Measurements from ENCODE around the gene RHOBTB3.

RHOBTB3 gene

DNA sequence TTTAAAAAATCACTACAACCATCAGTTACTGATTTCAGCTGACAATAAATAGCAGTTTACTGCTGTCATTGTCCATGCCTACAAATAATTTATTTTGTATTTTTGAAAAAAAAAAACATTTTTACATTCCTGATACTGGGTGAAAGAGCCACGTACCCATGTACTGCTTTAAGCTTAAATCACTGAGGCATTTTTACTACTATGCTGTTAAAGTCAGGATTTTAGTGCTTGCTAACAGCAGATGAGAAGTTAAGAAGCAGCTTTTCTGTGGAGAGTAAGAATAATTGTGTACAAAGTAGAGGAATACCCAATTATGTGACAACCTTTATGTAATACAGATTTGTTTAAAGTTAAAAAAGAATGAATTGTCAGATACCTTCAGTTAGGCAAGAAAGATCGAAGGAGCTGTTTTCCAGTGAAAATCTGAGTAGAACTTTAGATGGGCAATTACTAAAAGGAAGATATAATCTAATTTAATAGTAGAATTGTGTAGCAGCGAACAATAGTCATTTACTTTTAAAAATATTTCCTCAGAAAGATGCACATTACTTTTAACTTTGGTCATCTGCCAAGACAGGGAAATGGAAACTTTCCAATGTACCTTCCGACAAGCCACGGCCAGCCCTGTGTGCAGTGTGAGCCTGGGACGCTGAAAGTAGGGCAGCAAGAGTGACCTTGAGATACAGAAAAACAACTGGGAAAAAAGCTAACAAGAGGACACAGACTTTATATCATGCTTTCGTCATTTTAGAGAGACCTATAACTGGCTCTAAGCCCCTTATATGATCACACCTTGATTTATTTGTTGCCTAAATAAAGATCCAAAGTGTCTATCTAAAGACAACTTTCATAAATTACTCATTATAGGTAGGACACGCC, 39.9 kb downstream of the RHOBTB3 start:
- no peak for DNase-seq

DNA sequence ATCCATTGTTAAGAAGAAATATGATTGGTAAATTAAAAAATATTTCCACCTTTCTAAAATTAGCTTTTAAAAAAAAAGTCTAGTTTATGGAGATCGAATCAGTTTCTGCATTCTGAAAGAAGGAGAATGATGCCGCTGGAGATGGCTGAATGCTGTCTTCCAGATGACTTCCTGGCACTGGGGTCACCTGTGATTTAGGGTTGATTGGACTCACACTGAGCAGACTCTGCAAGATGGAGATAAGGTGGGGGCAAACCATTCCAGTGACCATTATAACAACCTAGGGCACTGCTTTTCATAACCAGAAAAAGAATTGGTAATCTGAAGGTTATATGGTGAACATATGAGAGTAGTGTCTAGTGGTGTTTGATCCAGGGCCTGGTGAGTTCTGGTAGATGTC, 40.8 kb downstream of the RHOBTB3 start:
- no peak for DNase-seq

DNA sequence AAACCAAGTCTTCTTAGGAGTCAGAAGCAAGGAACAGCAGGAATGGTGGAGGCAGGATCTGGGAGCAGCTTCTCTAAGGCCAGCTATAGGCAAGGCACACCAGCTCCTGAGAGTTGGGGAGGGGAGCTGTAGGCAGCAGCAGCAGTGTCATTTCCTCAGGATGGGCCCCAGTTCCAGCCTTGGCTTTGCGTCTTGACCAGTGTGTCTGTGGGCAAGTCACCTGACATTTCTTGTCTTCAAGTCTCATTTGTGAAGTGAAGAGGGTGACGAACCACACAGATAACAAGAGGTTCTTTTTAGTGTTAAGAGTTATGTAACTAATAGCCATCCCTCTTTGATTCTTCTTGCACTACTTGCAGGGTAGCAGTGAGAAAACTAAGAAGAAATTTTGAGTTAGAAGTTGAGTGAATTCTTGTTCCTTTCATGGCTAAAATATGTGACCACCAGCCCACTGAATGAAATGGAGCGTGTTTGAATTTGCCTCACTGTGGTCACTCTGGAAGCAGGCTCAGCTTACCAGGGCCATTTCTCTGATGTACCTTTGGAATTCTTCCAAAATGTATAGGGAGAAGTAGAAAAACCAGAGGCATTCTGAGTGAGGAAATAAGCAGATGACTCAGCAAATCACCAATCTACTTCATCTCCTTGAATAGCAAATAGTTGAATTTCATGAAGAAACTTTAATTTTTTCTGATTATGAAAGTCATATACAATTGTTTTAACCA, 42.4 kb downstream of the RHOBTB3 start:
- DNase-seq: no peak

DNA sequence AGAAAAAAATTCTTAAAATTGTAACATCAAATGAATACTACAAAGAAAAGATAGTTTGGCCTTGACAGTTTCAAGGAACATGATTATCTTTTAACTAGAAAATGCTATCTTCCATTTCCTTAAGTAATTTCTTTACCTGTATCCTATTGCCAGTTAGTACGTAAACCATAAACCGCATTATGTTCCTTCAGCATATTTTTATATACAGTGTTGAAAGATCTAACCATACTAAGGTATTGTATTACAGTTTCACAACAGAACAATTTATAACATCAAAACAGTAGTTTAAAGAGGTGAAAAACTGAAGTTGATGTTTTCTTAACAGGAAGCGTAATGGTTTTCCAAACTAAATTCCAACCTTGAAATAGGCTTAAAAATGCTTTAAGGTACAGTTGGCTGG, 46.3 kb downstream of the RHOBTB3 start:
- no peak for DNase-seq

DNA sequence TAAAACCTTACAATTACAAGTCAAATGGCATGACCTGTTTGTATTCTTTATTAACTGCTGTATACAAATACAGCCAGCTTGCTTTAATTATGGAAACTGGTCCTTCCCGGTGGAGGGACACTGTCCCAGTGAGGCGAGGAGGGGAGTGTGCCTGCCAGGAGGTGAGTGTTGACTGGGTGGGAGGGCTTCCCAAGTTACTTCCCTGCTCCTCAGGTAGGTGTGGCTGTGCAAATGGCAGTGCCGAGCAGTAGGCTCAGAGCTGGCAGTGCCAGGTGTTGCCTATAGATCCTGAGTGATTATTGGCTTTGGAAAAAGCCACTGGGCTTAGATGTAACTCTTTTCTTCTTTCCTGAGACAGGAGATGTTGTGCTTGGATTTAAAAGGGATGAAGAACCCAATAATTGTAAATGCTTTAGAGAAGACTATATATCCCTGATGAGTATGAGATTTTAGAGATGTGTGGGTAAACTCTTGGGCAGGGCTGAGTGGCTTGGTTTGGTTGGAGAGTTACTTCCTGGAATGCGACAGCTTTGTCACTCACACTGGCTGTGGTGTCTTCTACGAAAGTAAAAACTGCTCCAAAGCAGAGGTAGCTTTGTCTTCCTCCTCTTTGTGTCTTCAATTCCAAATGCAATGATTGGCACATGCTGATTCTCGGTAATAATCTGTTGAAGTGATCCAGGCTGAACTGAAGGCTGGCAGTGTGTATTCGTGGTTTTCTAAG, 47.7 kb downstream of the RHOBTB3 start:
- DNase-seq: no peak

DNA sequence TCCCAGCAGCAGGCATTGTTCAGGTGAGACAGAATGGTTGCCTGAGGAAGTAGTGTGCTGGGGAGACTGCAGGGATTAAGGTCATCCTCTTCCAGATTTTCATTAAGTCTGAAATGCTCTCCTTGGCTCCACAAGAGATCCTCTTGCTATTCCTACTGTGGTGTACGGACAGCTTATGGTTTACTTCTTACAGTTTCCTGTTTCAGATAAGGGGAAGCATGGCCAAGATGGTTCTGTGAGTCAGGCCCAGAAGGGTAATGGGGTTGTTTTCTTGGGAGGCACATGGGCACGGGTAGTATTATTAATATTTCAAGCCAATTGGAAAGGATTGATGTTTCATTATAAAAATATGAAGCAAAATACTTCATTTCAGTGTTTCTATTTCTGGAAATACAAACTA, 48.5 kb downstream of the RHOBTB3 start:
- DNase-seq: no peak

DNA sequence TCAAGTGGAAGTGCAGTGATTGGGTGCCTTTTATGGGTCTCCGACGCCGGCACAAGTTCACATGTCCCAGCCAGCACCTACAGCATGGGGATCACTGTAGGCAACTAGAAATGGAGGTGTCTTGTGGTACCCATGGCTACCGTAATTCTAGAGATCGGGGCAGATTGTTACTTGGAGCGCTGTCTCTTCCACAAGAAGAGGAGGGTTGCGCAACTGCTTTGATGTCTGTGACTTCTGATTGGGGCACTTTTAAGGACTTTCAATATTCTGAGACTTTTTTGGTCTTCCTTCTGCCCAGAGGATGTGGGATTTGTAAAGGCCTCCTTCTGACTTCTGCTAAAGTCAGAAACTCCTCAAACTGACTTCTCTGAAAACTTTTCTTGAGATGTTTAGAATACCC, 49.5 kb downstream of the RHOBTB3 start:
- no peak for DNase-seq

DNA sequence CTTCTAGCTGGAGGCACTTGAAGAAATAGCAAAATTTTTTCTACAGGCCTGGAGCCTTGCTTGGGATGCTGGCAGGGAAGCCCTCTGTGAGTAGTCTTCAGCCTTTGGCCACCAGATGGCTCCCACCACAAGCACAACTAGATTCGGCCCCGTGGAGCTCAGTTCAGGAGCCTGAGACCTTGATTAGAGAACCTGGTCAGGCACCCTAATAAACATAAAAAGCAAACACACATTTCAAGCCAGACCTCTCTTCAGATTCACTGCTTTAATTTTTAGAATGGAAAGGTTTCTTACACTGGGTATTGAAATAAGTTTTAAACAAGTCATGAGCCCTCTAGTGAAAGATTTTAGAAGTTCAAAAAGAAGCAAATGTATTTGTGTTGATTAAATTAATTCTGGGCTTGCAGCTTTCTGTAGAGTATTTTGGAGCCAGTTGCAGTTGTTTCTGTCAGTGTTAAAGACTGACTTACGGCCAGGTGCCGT, 50.0 kb downstream of the RHOBTB3 start:
- DNase-seq: no peak

DNA sequence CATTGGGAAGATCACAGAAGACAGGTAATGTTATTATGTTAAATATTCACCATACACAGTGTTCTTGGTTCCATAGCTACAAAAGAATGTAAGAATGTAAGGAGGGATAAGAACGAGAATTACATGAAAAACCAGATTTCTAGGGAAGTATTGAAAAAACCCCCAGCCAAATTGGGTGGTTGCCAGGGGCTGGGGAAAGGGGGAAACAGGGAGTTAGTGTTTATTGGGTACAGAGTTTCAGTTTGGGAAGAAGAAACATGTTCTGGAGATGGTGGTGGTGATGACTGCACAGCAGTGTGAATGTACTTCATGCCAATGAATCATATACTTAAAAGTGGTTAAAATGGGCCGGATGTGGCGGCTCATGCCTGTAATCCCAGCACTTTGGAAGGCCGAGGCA, 51.0 kb downstream of the RHOBTB3 start:
- DNase-seq: no peak

DNA sequence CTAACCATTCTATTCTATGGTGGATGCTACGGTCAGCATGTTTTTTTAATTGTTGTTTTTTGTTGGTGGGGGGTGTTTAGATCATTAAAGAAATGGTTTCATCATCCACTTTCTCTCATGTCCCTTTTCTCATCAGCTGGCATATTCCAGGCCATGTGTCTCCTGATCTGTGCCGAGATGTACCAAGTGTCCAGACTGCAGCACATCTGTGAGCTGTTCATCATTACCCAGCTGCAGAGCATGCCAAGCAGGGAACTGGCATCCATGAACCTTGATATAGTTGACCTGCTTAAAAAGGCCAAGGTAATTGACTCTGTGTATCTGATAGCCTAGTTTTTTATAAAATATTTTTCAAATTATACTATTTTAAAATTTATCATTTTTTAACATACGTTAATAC, 52.5 kb downstream of the RHOBTB3 start:
- no peak for DNase-seq

DNA sequence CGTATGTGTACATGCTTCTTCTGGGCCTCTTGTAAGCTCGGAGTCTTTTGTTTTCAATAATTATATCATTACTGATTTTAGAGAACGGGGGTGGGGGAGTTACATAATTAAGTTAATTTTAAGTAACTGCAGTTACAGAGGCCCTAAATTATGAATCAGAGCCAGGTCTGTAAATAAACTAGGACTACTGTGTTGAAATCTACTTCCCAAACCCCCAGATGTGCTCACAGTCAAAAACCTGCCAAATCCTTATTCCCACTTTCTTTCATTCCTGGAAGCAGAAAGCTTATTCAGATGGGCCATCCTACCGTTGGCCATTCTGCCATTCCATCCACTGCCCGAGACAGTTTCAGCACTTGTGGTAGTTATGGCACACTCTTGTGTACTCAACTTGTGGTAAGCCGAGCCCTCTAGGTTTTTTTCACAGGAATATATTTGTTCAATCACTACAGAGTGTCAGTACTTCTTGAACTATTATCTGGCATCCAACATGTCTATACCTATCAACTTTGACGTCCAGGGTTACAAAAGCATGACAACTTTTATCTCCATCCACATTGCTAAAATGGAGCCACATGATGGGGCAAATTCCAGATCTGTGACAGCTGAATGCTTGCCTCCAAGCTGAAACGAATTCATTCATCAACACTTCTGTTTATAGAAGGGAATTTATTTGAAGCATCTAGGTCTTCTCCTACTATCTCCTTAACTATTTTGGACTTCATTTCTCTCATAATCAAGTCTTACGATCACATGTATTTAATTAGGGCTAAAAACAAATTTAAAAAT, 53.6 kb downstream of the RHOBTB3 start:
- no peak for DNase-seq

DNA sequence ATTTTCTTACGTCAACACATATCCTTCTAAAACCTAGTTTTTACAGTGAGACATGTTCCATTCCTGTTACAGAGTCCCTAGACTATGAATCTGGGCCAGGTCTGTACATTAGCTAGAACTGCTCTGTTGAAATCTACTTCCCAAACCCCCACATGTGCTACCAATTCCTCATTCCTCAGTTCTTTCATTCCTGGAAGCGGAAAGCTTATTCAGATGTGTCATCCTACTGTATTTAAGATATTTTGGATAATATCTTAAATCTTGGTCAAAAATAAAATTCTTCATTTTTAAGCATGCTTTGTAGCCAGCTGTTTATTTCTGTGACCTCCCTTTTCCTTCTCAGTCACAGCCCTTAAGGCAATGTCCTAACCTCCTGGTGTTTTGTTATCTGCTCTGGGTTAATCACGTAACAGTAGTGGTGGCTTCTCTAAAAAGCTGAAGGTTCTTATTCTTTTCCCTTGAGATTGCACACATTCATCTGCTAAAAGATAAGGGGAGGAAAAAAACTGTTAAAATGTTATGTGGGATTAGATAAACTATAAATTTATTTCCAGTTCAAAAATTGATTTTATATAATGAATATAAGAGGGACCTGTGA, 55.8 kb downstream of the RHOBTB3 start:
- no peak for DNase-seq

DNA sequence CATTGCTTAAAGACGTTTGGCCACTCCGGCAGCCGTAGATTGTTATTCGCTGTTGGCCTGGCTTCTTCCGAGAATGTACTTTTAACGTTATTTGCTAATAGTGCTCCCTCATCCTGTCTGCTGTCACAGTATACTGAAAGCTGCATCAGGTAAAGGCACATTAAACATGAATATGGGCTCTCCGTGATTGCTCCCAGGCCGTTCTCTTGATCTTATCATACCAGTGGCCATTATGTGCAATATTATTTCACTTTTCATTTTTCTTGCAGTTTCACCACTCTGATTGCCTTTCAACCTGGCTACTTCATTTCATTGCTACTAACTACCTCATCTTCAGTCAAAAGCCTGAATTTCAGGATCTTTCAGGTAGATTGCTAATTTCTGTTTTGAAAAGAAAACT, 57.4 kb downstream of the RHOBTB3 start:
- DNase-seq: no peak

DNA sequence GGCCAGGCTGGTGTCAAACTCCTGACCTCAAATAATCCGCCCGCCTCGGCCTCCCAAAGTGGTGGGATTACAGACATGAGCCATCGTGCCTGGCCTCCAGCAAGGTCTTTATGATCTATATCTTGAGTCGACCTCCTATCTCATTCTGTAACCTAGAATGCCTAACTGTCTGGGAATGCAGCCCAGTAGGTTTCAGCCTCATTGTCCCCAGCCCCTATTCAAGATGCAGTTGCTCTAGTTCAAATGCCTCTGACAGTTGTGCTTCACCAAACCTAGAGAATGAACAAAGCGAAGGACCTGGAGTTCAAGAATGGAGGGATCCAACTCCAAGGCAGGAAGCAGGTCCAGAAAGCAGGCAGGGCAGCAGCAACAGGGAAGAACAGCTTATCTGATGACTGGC, 60.6 kb downstream of the RHOBTB3 start:
- no peak for DNase-seq

DNA sequence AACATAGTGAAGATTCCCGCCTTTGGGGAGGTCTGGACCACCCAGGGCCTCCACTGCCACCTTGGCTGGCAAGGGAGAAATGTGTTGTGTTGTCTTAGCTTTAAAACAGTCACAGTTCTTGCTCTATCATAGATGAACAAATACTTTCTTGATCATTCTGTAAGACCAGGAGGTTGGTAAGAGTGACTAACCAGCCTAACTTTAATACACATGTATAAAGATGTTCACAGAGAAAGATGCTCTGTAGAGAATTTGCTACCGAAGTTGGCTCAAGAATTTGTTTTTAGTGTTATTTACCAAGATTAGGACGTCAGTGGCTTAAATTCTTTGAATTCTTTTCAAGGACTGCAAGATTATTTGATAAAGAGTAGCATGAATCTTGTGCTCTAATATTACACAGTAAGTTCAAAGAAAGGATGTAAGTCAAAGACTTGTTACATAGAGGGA, 63.0 kb downstream of the RHOBTB3 start:
- no peak for DNase-seq

DNA sequence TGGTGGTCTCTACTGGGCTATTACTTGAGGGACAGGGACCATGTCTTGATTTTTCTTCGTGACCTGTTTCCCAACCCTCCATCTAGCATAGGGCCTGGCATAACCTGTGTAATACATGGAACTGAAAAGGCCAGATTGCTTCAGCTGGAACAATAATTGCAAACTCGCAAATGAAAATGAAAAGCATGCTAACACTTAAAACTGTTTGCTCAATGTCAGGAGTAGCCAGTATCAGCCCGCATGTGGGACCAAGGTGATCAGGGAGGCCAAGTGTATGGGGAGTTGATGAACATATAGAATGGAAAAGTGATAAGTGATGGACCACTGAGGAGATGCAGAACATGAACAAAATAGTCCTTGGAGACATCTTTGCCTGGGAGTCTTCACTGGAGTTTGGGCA, 66.2 kb downstream of the RHOBTB3 start:
- DNase-seq: no peak

DNA sequence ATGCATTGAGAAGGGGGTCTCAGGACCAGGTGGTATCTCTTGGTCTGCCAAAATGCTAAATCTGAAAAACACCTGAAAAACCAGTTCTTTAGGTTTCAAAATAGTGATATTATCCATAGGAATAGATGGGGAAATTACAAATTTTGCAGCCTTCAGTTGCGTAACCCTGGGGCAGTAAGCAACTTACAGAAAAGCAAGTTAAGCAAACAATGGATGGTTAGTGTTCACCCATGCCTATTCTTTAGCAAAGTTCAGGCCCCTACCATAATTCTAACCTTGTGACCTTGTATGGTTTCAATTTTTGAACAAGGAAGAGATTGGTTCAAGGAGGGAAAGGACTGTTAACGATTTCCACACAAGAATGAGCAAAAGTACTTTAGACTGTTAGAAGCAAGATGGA, 66.9 kb downstream of the RHOBTB3 start:
- DNase-seq: no peak

DNA sequence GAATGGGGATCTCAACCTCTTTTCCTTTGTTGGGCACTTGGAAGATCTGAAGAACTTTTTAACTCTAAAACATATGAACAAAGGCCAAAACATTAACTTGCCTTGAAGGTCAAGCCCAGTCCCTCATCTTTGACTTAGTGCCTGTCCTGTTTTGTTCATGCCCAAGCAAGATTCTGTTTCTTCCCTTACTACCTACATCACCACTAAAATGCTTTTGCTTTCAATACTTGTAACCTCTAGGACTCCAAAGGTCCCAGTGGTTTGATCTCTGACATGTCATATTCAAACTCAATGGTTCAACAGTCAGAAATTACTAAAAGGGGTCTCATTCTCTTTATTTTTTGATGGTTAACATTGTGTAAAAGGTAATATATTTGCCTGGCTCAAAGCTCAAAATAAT, 67.4 kb downstream of the RHOBTB3 start:
- no peak for DNase-seq

DNA sequence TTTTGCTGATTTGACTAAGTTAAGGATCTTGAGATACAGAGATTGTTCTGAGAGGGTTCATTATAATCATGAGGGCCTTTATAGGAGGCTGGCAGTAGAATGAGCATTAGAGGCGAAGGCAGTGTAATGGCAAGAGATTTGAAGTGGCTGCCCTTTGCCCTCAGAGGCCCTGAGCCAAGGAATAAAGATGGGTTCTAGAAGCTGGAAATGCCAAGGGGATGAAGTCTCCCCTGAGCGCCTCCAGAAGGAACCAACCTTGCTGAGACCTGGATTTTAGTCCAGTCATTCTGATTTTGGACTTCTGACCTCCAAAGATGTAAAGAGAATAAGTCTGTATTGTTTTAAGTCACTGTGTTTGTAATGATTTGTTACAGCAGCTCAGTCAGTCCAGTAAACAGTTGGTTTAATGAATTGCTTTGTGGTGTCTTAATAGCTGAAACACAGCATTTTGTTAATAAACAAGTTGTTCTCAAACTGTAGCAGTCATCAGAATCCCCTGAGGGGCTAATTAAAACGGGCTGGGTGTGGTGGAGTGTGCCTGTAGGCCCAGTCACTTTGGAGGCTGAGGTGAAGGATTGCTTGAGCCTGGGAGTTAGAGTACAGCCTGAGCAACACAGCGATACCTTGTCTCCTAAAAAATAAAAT, 68.2 kb downstream of the RHOBTB3 start:
- no peak for DNase-seq

DNA sequence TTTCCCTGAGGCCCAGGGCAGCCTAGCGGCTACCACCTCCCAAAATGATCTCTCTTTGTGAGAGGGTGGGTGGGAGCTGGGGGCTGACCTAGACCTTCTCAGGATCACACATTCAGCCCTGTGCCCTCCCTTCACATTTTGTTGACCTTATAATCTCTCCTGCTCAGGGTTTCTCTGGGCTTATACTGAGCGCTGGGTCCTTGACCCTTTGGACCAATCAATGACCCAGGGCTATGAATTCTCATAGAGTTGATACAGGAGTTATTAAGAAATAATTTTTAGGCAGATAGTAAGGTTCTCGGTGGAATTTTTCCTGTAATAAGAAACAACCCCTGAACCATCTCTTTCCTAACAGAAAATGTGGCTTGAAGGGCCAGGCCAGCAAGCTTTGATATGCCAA, 69.4 kb downstream of the RHOBTB3 start:
- DNase-seq: no peak

DNA sequence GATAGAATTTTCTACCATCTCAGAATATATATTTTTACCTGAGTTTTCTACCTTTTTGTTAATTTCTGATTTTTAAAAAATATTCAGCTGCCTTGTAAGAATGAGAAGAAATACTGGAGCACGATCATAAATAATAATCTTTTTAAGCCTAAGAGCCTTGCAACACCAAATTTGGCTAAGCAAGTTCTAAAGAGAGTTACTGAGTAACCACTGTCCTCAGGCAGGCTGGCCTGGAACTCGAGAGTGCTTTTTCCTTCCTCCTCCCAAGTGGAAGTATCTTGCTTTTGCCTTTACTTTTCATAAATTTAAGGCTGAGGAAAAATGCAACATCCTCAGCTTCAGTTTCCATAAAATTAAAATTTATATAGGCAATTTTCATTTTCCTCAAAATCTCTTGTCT, 70.4 kb downstream of the RHOBTB3 start:
- no peak for DNase-seq

DNA sequence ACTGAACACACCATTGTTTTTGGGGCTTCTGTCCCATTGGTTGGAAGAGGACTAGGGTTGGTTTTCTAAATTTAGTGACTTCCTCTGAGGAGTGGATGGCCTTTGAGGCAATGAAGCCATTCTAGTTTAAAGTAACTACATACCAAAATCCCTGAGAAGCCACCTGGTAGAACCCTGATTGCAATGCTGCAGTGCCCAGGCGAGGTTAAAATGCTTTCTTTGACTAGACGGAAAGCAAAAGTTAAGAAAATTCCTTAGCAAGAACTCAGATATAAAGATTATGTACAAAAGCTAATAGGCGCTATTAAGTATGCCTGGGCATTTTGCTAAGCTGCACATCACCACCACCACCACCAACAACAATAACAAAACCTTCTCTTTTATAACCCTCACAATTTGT, 70.8 kb downstream of the RHOBTB3 start:
- no peak for DNase-seq

All from GOT3 (cell line).